Vagina (tissue), 2 donors: ENCODE results near the gene STK40. TPM values are rescaled to one million over a fixed set of nuclear protein-coding genes. Genes with fewer than 3 reads are reported as not detected.

Source experiments
- DNase-seq, 2 donors: peaks; one replicate each; pipeline ENCODE4 v3.0.0-alpha.2; 2017; ENCODE audit errors: extremely low spot score in 2 of 2
- H3K27ac ChIP-seq: fragments of 200-600 bp; sonication (generic); one replicate; pipeline ENCODE4 v1.5.1; 2019
- H3K27me3 ChIP-seq: fragments of 200-600 bp; sonication (generic); one replicate; pipeline ENCODE4 v1.5.1; 2019
- H3K36me3 ChIP-seq, 2 donors: fragments of 200-600 bp; sonication (generic); one replicate each; pipeline ENCODE4 v1.5.1; 2017 to 2019
- H3K4me1 ChIP-seq: fragments of 200-600 bp; sonication (generic); one replicate; pipeline ENCODE4 v1.5.1; 2019
- H3K4me3 ChIP-seq, 2 donors: fragments of 200-600 bp; sonication (generic); 1 replicate in 1 of 2; 2 replicates in 1 of 2; pipeline ENCODE4 v1.5.1; 2016 to 2019
- H3K9me3 ChIP-seq: fragments of 200-600 bp; sonication (generic); one replicate; pipeline ENCODE4 v1.5.1; 2019
- POLR2A ChIP-seq, 2 donors: fragments of 450-650 bp; IDR thresholded peaks; one replicate each; pipeline ENCODE4 v1.6.1; 2017; ENCODE audit warnings: antibody characterized with exemption in 2 of 2, mild to moderate bottlenecking in 2 of 2, moderate library complexity in 2 of 2
- POLR2AphosphoS5 ChIP-seq, 2 donors: sonication (generic); formaldehyde crosslinking; IDR thresholded peaks; one replicate each; pipeline ENCODE4 v1.9.0; 2017; ENCODE audit warnings: antibody characterized with exemption in 2 of 2, mild to moderate bottlenecking in 2 of 2, low read depth in 1 of 2; ENCODE audit not compliant: insufficient read depth in 1 of 2
- intact Hi-C: fragments of 100-400 bp; cut with DNase I; formaldehyde crosslinking; loops from one replicate; pipeline ENCODE4 v1.15.1; 2023
- total RNA-seq: library from RNA; depleted of rRNA; stranded (reverse); fragments of >200 nt; gene quantifications from one replicate; pipeline ENCODE4 v1.2.3, GENCODE V29; 2016
- TF ChIP-seq, protein P1 (sequence below), 3 experiments: fragments of 450-650 bp in 2 of 3; fragments of 200-600 bp in 1 of 3; sonication (generic) in 1 of 3; IDR thresholded peaks; one replicate each; pipeline ENCODE4 v1.5.1; 2017 to 2019; ENCODE audit warnings: antibody characterized with exemption in 3 of 3, mild to moderate bottlenecking in 2 of 3, moderate library complexity in 2 of 3

Gene STK40
- total RNA-seq, 1 donor from 2014 or later: 35.4 TPM

DNA sequence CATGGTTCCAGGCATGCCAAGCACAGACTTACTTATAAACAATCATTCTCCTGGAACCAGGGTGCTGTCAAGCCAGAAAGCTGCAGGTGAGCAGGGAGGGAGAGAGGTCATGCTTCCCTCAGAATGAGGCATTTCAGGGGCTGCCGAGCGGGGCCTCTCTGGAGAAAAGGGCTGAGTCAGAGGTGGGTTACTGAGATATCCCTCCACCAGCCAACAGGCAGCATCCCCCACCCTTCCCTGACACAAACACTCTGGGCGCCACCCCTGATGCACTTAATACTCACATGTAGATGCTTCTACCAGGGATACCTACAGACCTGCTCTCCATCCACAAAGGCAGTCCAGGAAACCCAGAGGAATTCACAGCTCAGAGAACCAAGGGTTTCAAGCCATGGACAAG, 13.1 kb downstream of the STK40 start:
- intact Hi-C loops: no loop called here

DNA sequence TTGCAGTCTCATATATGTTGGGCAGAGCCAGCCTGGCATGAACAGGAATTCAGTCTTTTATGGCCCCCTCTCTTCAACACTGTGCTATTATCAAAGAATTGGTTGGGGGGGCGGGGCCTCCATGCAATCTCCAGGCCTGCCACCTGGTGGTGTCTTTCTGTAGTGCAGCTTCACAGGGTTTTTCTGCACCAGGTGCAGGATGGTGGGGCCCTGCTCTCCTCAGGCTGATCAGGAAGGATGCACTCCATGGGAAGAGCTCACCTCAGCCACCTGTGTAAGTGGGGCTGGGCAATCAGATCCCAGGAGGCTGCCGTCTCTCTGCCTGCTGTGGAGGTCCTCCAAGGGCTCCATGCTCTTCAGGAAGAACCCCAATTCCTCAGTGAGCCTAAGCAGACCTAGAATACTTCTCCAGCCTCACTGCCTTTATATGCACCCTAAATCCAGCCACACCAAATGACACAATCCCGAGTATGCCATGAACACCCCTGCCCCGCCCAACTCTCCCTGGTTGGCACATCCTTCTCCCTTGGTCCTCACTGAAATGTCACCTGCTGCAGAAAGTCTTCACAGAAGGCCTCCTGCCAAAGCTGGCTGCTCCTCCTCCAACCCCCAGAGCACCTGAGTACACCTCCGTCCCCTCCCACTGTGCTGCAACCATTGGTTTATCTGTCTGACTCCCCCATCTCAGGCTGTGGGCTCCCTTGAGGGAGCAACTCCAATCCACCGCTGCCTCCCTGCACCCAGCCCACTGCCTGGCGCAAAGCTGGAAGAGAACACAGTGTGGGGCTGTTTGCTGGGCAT, 16.5 kb downstream of the STK40 start:
- TF ChIP-seq POLR2AphosphoS5 (IDR thresholded peaks at IDR 0.05; ENCODE audit: insufficient read depth in 1 of 2, low read depth in 1 of 2) (peak in 1 of 2 donors; percentile 60), POLR2A (IDR thresholded peaks at IDR 0.05) (no peak)
- TF ChIP-seq, protein P1, sequence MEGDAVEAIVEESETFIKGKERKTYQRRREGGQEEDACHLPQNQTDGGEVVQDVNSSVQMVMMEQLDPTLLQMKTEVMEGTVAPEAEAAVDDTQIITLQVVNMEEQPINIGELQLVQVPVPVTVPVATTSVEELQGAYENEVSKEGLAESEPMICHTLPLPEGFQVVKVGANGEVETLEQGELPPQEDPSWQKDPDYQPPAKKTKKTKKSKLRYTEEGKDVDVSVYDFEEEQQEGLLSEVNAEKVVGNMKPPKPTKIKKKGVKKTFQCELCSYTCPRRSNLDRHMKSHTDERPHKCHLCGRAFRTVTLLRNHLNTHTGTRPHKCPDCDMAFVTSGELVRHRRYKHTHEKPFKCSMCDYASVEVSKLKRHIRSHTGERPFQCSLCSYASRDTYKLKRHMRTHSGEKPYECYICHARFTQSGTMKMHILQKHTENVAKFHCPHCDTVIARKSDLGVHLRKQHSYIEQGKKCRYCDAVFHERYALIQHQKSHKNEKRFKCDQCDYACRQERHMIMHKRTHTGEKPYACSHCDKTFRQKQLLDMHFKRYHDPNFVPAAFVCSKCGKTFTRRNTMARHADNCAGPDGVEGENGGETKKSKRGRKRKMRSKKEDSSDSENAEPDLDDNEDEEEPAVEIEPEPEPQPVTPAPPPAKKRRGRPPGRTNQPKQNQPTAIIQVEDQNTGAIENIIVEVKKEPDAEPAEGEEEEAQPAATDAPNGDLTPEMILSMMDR (IDR thresholded peaks at IDR 0.05): peak; percentile 91 to 94 (median 92)
- H3K36me3 ChIP-seq: no peaks in the 10 kb centered on the region
- peaks cover 80% of the 10 kb centered on the region for H3K4me1 ChIP-seq
- intact Hi-C loops: no loop called here
- H3K27me3 ChIP-seq: no peaks in the 10 kb centered on the region
- DNase-seq: no peak
- no peaks in the 10 kb centered on the region for H3K9me3 ChIP-seq
- H3K27ac ChIP-seq: peak overlapping the region; percentile 17
- H3K4me3 ChIP-seq: no peak overlapping the region

More for the DNA sequence above, 13.1 kb downstream of the STK40 start:
- Histone ChIP-seq H3K27me3 (no peaks in the 10 kb centered on the region), H3K27ac (peak overlapping the region; percentile 96), H3K4me1 (peaks cover 75% of the 10 kb centered on the region), H3K9me3 (no peaks in the 10 kb centered on the region), H3K4me3 (no peak overlapping the region), H3K36me3 (no peaks in the 10 kb centered on the region)
- no peak for DNase-seq
- TF ChIP-seq, protein P1 (IDR thresholded peaks at IDR 0.05): no peak
- TF ChIP-seq POLR2AphosphoS5 (IDR thresholded peaks at IDR 0.05; ENCODE audit: insufficient read depth in 1 of 2, low read depth in 1 of 2) (no peak), POLR2A (IDR thresholded peaks at IDR 0.05) (no peak)

DNA sequence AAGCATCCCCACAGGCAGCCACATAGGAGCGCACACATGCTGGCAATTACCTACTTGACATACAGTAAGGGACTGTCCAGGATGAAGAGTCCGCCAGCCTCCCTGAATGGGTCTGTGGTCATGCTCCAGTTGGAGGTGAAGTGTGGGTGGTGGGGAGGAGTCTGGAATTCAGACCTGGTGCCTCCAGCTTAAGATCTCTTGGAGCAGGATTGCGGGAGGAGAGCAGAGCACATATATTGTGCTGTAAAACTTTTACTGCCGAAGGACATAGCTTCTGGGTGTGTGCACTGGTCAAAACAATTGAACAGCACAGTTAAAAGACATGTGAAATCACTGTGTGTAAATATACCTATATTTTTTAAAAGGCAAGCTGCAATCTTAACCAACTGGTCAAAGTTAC, 17.9 kb downstream of the STK40 start:
- Histone ChIP-seq H3K27me3 (no peaks in the 10 kb centered on the region), H3K4me3 (no peak overlapping the region), H3K4me1 (peaks cover 65% of the 10 kb centered on the region), H3K9me3 (no peaks in the 10 kb centered on the region), H3K36me3 (peaks cover 0 to 1% of the 10 kb centered on the region in 2 donors), H3K27ac (no peak overlapping the region)
- no peak for DNase-seq
- TF ChIP-seq POLR2A (IDR thresholded peaks at IDR 0.05) (no peak), POLR2AphosphoS5 (IDR thresholded peaks at IDR 0.05; ENCODE audit: insufficient read depth in 1 of 2, low read depth in 1 of 2) (no peak)
- TF ChIP-seq, protein P1 (IDR thresholded peaks at IDR 0.05): no peak
- intact Hi-C loops: no loop called here

DNA sequence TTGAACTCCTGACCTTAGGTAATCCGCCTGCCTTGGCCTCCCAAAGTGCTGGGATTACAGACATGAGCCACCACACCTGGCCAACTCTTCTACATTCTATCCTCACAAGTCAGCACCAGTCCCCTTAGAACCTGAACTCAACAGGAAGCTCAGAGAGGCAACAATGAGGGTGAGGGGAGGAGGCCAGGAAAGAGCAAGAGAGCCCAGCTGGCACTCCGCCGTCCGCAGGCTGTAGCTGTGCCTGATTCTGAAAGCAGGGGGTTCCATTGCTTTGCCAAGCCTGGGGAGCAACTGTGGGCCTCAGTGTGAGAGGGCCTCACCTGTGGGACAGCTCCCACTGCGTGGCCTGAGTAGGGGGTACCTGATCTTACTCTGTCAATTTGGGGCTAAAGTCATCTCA, 18.7 kb downstream of the STK40 start:
- peaks cover 60% of the 10 kb centered on the region for H3K4me1 ChIP-seq
- no peak overlapping the region for H3K4me3 ChIP-seq
- H3K9me3 ChIP-seq: no peaks in the 10 kb centered on the region
- no peaks in the 10 kb centered on the region for H3K27me3 ChIP-seq
- peaks cover 0 to 9% of the 10 kb centered on the region in 2 donors for H3K36me3 ChIP-seq
- H3K27ac ChIP-seq: peak overlapping the region; percentile 70
- intact Hi-C loops: no loop called here
- no peak for DNase-seq
- TF ChIP-seq POLR2AphosphoS5 (IDR thresholded peaks at IDR 0.05; ENCODE audit: insufficient read depth in 1 of 2, low read depth in 1 of 2): no peak
- TF ChIP-seq POLR2A (IDR thresholded peaks at IDR 0.05): no peak
- TF ChIP-seq, protein P1 (IDR thresholded peaks at IDR 0.05): no peak

DNA sequence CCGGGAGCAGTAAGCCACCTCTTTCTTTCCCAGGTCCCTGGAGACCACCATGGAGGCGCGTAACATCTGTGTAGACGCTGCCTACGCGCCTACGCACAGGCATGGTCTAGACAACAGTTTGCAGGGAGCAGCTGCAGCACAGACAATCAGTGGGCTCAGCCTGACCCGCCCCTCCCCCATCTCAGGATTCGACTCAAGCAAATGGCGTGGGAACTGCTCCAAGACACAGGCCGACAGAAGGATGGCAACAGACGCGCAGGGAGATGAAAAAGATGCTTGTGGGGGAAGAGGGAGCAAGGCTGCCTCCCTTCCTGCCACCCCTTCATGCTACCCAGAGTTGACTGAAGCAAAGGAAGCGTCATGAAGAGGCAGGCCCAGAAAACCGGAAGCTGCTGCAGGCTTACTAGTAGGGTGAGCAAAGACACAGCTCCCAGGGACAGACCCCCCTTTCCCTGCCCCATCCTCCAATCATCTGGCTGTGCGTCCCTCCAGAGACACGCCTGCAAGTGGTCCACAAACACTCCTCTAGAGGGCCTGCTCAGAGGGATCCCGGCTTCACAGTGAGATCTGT, 19.5 kb downstream of the STK40 start:
- TF ChIP-seq POLR2A (IDR thresholded peaks at IDR 0.05) (no peak), POLR2AphosphoS5 (IDR thresholded peaks at IDR 0.05; ENCODE audit: insufficient read depth in 1 of 2, low read depth in 1 of 2) (no peak)
- TF ChIP-seq, protein P1 (IDR thresholded peaks at IDR 0.05): no peak
- peaks cover 51% of the 10 kb centered on the region for H3K4me1 ChIP-seq
- peak overlapping the region; percentile 70 for H3K27ac ChIP-seq
- peak overlapping the region in 1 of 2 donors; percentile 1 for H3K4me3 ChIP-seq
- H3K9me3 ChIP-seq: no peaks in the 10 kb centered on the region
- H3K36me3 ChIP-seq: peaks cover 0 to 12% of the 10 kb centered on the region in 2 donors
- DNase-seq: no peak
- intact Hi-C loops: no loop called here
- no peaks in the 10 kb centered on the region for H3K27me3 ChIP-seq
